ENCODE measurements around the gene PRKRIP1.
A peak's percentile ranks its signal among the peaks of the same experiment; 100 is the strongest.

PRKRIP1 gene

GRCh38 chr7:102387064-102387463 lies 9.1 kb upstream of the PRKRIP1 start:
- POLR2A ChIA-PET, result interaction anchor here (2.0 kb wide), 1 partner anchor 9 kb away, joined by 7 read pairs; the partner anchor contains the start of gene PRKRIP1
- peaks cover 19 to 20% of the 10 kb centered on the region in 2 experiments for H3K36me3 ChIP-seq (ENCODE audit: control insufficient read depth in 2 of 2, insufficient read depth in 1 of 2, low read length in 2 of 2)

DNA sequence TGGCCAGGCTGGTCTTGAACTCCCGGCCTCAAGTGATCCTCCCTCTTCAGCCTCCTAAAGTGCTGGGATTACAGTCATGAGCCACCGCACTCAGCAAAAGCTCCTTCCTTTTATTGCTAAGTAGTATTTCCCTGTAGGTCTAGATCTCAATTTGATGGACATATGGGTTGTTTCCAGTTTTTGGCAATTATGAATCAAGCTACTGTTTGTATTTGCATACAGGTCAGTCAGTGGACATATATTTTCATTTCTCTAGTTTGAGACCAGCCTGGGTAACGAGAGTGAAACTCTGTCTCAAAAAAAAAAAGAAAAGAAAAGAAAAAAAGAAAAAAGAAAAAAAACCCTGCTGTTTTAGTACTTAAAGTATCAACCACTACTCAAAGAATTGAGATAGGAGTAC lies 6.4 kb upstream of the PRKRIP1 start:
- Histone ChIP-seq H3K27ac (ENCODE audit: extremely low read depth, low read depth, low read length) (no peak overlapping the region), H3K4me1 (ENCODE audit: control insufficient read depth, insufficient read depth, low read length) (no peaks in the 10 kb centered on the region), H3K36me3 (ENCODE audit: control insufficient read depth in 2 of 2, insufficient read depth in 1 of 2, low read length in 2 of 2) (peaks cover 14 to 22% of the 10 kb centered on the region in 2 experiments), H3K9me3 (ENCODE audit: control insufficient read depth, insufficient read depth, low read depth, low read length) (no peaks in the 10 kb centered on the region), H3K4me3 (ENCODE audit: low read depth, low read length) (no peak overlapping the region)
- POLR2A ChIA-PET, result no interaction called here
- CTCF ChIA-PET, result interaction anchor here (0.6 to 7.0 kb wide), 8 partner anchors 8 to 850 kb away, joined by 3 to 89 read pairs (median 3); no protein-coding TSS in a partner anchor
- TF ChIP-seq GLIS1 (tag by site-specific recombination; IDR thresholded peaks at IDR 0.05) (no peak), OSR2 (tag by site-specific recombination; IDR thresholded peaks at IDR 0.05) (no peak), ZNF138 (tag by site-specific recombination; IDR thresholded peaks at IDR 0.05; ENCODE audit: borderline replicate concordance) (no peak), ZNF555 (tag by site-specific recombination; conservative IDR thresholded peaks at IDR 0.05) (no peak)
- TF ChIP-seq, protein P1, sequence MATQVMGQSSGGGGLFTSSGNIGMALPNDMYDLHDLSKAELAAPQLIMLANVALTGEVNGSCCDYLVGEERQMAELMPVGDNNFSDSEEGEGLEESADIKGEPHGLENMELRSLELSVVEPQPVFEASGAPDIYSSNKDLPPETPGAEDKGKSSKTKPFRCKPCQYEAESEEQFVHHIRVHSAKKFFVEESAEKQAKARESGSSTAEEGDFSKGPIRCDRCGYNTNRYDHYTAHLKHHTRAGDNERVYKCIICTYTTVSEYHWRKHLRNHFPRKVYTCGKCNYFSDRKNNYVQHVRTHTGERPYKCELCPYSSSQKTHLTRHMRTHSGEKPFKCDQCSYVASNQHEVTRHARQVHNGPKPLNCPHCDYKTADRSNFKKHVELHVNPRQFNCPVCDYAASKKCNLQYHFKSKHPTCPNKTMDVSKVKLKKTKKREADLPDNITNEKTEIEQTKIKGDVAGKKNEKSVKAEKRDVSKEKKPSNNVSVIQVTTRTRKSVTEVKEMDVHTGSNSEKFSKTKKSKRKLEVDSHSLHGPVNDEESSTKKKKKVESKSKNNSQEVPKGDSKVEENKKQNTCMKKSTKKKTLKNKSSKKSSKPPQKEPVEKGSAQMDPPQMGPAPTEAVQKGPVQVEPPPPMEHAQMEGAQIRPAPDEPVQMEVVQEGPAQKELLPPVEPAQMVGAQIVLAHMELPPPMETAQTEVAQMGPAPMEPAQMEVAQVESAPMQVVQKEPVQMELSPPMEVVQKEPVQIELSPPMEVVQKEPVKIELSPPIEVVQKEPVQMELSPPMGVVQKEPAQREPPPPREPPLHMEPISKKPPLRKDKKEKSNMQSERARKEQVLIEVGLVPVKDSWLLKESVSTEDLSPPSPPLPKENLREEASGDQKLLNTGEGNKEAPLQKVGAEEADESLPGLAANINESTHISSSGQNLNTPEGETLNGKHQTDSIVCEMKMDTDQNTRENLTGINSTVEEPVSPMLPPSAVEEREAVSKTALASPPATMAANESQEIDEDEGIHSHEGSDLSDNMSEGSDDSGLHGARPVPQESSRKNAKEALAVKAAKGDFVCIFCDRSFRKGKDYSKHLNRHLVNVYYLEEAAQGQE (tag by site-specific recombination; IDR thresholded peaks at IDR 0.05), result no peak

More at GRCh38 chr7:102387064-102387463, 9.1 kb upstream of the PRKRIP1 start:
- TF ChIP-seq ZNF211 (tag by site-specific recombination; IDR thresholded peaks at IDR 0.05; ENCODE audit: low read depth) (no peak), ZBTB6 (tag by site-specific recombination; IDR thresholded peaks at IDR 0.05) (no peak), GLIS1 (tag by site-specific recombination; IDR thresholded peaks at IDR 0.05) (peak; percentile 45; the same call in 1 of the 2 replicates)
- TF ChIP-seq, protein P2, sequence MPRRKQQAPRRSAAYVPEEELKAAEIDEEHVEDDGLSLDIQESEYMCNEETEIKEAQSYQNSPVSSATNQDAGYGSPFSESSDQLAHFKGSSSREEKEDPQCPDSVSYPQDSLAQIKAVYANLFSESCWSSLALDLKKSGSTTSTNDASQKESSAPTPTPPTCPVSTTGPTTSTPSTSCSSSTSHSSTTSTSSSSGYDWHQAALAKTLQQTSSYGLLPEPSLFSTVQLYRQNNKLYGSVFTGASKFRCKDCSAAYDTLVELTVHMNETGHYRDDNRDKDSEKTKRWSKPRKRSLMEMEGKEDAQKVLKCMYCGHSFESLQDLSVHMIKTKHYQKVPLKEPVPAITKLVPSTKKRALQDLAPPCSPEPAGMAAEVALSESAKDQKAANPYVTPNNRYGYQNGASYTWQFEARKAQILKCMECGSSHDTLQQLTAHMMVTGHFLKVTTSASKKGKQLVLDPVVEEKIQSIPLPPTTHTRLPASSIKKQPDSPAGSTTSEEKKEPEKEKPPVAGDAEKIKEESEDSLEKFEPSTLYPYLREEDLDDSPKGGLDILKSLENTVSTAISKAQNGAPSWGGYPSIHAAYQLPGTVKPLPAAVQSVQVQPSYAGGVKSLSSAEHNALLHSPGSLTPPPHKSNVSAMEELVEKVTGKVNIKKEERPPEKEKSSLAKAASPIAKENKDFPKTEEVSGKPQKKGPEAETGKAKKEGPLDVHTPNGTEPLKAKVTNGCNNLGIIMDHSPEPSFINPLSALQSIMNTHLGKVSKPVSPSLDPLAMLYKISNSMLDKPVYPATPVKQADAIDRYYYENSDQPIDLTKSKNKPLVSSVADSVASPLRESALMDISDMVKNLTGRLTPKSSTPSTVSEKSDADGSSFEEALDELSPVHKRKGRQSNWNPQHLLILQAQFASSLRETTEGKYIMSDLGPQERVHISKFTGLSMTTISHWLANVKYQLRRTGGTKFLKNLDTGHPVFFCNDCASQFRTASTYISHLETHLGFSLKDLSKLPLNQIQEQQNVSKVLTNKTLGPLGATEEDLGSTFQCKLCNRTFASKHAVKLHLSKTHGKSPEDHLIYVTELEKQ (tag by site-specific recombination; IDR thresholded peaks at IDR 0.05; ENCODE audit: borderline replicate concordance), result no peak
- Histone ChIP-seq H3K4me1 (ENCODE audit: control insufficient read depth, insufficient read depth, low read length) (no peaks in the 10 kb centered on the region), H3K4me3 (ENCODE audit: low read depth, low read length) (no peak overlapping the region), H3K9me3 (ENCODE audit: control insufficient read depth, insufficient read depth, low read depth, low read length) (no peaks in the 10 kb centered on the region), H3K27ac (ENCODE audit: extremely low read depth, low read depth, low read length) (no peak overlapping the region)
- CTCF ChIA-PET, result interaction anchor here (0.8 to 1.7 kb wide), 2 partner anchors 10 to 107 kb away, joined by 3 to 5 read pairs; no protein-coding TSS in a partner anchor

- ChIA-PET POLR2A (no interaction called here), CTCF (interaction anchor here (0.5 to 7.0 kb wide), 6 partner anchors 43 to 418 kb away, joined by 3 to 89 read pairs (median 3); no protein-coding TSS in a partner anchor)
- Histone ChIP-seq H3K4me3 (ENCODE audit: low read depth, low read length) (no peak overlapping the region), H3K4me1 (ENCODE audit: control insufficient read depth, insufficient read depth, low read length) (no peaks in the 10 kb centered on the region), H3K36me3 (ENCODE audit: control insufficient read depth in 2 of 2, insufficient read depth in 1 of 2, low read length in 2 of 2) (peaks cover 14 to 22% of the 10 kb centered on the region in 2 experiments), H3K9me3 (ENCODE audit: control insufficient read depth, insufficient read depth, low read depth, low read length) (no peaks in the 10 kb centered on the region), H3K27ac (ENCODE audit: extremely low read depth, low read depth, low read length) (no peak overlapping the region)
- TF ChIP-seq, protein P3, sequence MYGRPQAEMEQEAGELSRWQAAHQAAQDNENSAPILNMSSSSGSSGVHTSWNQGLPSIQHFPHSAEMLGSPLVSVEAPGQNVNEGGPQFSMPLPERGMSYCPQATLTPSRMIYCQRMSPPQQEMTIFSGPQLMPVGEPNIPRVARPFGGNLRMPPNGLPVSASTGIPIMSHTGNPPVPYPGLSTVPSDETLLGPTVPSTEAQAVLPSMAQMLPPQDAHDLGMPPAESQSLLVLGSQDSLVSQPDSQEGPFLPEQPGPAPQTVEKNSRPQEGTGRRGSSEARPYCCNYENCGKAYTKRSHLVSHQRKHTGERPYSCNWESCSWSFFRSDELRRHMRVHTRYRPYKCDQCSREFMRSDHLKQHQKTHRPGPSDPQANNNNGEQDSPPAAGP (tag by site-specific recombination; IDR thresholded peaks at IDR 0.05), result no peak
- TF ChIP-seq, protein P4, sequence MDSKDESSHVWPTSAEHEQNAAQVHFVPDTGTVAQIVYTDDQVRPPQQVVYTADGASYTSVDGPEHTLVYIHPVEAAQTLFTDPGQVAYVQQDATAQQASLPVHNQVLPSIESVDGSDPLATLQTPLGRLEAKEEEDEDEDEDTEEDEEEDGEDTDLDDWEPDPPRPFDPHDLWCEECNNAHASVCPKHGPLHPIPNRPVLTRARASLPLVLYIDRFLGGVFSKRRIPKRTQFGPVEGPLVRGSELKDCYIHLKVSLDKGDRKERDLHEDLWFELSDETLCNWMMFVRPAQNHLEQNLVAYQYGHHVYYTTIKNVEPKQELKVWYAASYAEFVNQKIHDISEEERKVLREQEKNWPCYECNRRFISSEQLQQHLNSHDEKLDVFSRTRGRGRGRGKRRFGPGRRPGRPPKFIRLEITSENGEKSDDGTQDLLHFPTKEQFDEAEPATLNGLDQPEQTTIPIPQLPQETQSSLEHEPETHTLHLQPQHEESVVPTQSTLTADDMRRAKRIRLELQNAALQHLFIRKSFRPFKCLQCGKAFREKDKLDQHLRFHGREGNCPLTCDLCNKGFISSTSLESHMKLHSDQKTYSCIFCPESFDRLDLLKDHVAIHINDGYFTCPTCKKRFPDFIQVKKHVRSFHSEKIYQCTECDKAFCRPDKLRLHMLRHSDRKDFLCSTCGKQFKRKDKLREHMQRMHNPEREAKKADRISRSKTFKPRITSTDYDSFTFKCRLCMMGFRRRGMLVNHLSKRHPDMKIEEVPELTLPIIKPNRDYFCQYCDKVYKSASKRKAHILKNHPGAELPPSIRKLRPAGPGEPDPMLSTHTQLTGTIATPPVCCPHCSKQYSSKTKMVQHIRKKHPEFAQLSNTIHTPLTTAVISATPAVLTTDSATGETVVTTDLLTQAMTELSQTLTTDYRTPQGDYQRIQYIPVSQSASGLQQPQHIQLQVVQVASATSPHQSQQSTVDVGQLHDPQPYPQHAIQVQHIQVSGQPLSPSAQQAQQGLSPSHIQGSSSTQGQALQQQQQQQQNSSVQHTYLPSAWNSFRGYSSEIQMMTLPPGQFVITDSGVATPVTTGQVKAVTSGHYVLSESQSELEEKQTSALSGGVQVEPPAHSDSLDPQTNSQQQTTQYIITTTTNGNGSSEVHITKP (tag by site-specific recombination; IDR thresholded peaks at IDR 0.05), result 0 out of 2 replicates have a peak, but pooled peaks have one; percentile 43
- no peak for TF ChIP-seq ZFHX2 (tag by site-specific recombination; conservative IDR thresholded peaks at IDR 0.05)
- TF ChIP-seq ZBTB49 (tag by site-specific recombination; IDR thresholded peaks at IDR 0.05; ENCODE audit: low read depth), result no peak
Observed at GRCh38 chr7:102390697-102391484, 5.3 kb upstream of the PRKRIP1 start.
